ENCODE data around the gene SPHK2.

Gene SPHK2

GRCh38 chr19:48633148-48634035 is 14.1 kb downstream of the SPHK2 start:
- no peak overlapping the region for H3K4me3 ChIP-seq (ENCODE audit: low read depth, low read length)
- TF ChIP-seq CTCF (IDR thresholded peaks at IDR 0.05; ENCODE audit: low read depth, low read length, missing control alignments) = no peak
- in situ Hi-C loops (cut with HindIII; ENCODE audit: low sequenced_read_pairs) = no loop called here
- no peak for DNase-seq (ENCODE audit: low read depth)

- DNase-seq (ENCODE audit: low read depth) = no peak
- in situ Hi-C loops (cut with HindIII; ENCODE audit: low sequenced_read_pairs) = no loop called here
- no peak for TF ChIP-seq CTCF (IDR thresholded peaks at IDR 0.05; ENCODE audit: low read depth, low read length, missing control alignments)
- no peak overlapping the region for H3K4me3 ChIP-seq (ENCODE audit: low read depth, low read length)
These were observed 14.7 kb downstream of the SPHK2 start for GRCh38 chr19:48634036-48634342.

GRCh38 chr19:48634424-48635262 is 15.3 kb downstream of the SPHK2 start:
- DNase-seq (ENCODE audit: low read depth) = peak; percentile 78
- TF ChIP-seq CTCF (IDR thresholded peaks at IDR 0.05; ENCODE audit: low read depth, low read length, missing control alignments) = no peak

GRCh38 chr19:48635263-48635965 is 16.1 kb downstream of the SPHK2 start:
- DNase-seq (ENCODE audit: low read depth) = no peak
- in situ Hi-C loops (cut with HindIII; ENCODE audit: low sequenced_read_pairs) = no loop called here
- peak overlapping the region; percentile 50 for H3K4me3 ChIP-seq (ENCODE audit: low read depth, low read length)
- no peak for TF ChIP-seq CTCF (IDR thresholded peaks at IDR 0.05; ENCODE audit: low read depth, low read length, missing control alignments)

More at GRCh38 chr19:48634424-48635262, 15.3 kb downstream of the SPHK2 start:
- in situ Hi-C loops (cut with HindIII; ENCODE audit: low sequenced_read_pairs) = no loop called here
- no peak overlapping the region for H3K4me3 ChIP-seq (ENCODE audit: low read depth, low read length)

DNA sequence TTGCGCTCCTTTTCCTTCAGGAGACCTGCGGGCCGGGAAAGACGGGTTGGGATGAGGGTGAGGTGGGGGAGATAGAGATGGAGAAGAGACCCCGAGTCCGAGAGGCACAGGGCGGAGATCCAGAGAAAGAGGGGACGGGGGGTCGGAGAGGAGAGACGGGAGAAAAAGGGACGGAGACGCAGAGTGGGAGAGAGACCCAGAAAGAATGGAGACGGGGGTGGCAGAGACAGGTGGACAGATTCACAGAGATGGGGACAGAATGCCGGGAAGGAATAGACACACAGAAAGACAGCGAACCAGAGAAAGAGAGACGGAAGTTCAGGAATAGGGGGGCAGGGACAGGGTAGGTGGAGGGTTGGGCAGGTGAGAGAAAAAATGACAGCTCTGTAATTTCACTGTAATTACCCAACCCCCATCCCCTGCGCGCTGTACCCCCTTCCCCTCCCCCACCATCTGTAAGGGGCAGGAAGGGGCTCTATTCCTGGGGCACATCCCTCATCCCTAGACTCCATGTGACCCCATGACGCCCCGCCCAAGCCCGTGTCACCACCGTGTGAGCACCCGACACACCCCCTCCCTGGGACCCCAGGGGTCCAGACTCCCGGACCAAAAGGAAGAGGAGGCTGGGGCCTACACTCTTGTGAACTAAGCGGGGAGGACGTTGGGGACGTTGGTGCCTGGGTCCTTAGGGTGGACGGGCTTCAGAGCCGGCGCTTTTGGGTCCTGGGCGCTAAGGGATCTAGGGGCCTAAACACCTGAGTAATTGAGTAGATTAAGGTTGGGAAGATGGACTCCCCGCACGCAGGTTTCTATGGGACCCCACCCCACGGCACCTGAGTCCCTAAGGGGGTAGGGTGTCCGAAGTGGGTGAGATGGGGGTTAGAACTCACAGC is 16.9 kb downstream of the SPHK2 start:
- DNase-seq (ENCODE audit: low read depth) = no peak
- peak overlapping the region; percentile 50 for H3K4me3 ChIP-seq (ENCODE audit: low read depth, low read length)
- in situ Hi-C loops (cut with HindIII; ENCODE audit: low sequenced_read_pairs) = no loop called here
- no peak for TF ChIP-seq CTCF (IDR thresholded peaks at IDR 0.05; ENCODE audit: low read depth, low read length, missing control alignments)

Measured in astrocyte of the cerebellum (primary cell).